Subcutaneous adipose tissue (tissue), 4 donors: ENCODE results near the gene TCFL5. TPM values are rescaled to one million over a fixed set of nuclear protein-coding genes. Genes with fewer than 3 reads are reported as not detected.

Source experiments
- CTCF ChIP-seq: fragments of 450-650 bp; IDR thresholded peaks from one replicate; pipeline ENCODE4 v1.5.1; 2016; ENCODE audit warnings: low read depth, mild to moderate bottlenecking, control low read depth, antibody characterized with exemption, moderate library complexity
- small RNA-seq: library from RNA; depleted of rRNA; stranded (forward); fragments of <200 nt; gene quantifications from one replicate; pipeline ENCODE3, GENCODE V24; 2016
- total RNA-seq, 4 donors: library from RNA; depleted of rRNA; stranded (reverse); fragments of >200 nt; gene quantifications; one replicate each; pipeline ENCODE4 v1.1.0, GENCODE V29; 2016

TCFL5 gene
- total RNA-seq, 4 donors from 2014 or later = 7.6 to 13.8 (median 10.8) TPM

DNA sequence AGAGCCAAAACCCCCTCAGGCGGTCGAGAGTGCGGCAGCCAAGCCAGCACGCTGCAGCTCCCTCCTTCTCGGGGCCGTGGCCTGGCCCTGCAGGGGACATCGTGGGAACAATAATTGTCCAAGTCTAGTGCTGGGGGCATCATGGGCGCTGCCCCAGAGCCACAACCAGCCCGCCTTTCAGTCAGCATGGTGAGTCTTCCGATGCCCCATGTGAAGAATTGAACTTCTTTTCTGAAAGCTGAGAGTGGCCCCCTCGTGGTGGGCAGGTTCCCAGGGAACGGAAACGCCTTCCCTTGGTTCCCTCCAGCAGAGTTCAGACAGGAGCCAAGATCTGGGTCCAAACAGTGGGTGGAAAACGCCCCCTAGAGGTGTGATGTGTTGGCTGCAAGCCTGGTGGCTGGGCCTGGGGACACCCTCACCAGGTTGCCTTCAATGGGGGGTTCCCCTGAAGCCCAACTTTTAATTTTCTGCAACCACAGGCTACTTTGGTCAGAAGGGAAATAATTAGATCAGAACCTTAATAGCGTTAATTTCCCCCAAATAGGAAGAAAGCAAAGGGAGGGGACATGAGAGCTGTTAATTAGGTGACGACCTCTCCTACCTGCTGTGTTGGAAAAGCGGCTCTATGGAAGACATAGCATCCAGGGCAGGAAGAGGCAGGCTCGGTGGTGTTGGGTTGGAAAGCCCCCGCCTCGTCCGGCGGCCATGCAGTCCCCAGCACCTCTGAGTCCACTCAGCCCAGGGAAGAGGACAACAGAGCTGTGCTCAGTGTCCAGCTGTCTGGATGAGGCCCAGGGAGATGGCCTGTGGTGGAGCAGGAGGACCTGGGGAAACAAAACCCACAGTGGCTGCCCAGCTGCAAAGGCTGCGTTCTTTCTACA lies 70.1 kb downstream of the TCFL5 start:
- no peak for TF ChIP-seq CTCF

Small RNA genes within 50 kb of the gene (small RNA-seq; reads per million reads assigned to genes)
- not detected for gene DPH3P1

Other genes starting within 250 kb of the TCFL5 start
- 10 to 100 TPM in 3 of 4 donors, 1 to 10 TPM in 1; 9.0 to 38.5 (median 28.3) TPM for gene SLCO4A1, start 219.3 kb downstream of the TCFL5 start, total RNA-seq
- gene NTSR1, start 153.0 kb downstream of the TCFL5 start, total RNA-seq = under 1 TPM in 1 of 4 donors, not detected in 3; 0.16 TPM
- gene MRGBP, start 65.3 kb downstream of the TCFL5 start, total RNA-seq = 10 to 100 TPM in 1 of 4 donors, 1 to 10 TPM in 3; 6.2 to 11.0 (median 9.4) TPM
- 10 to 100 TPM; 17.4 to 67.1 (median 44.4) TPM for gene OGFR, start 57.0 kb downstream of the TCFL5 start, total RNA-seq
- 1 to 10 TPM in 1 of 4 donors, under 1 TPM in 1, not detected in 2; 0.22 to 1.3 TPM for gene COL9A3, start 44.8 kb downstream of the TCFL5 start, total RNA-seq
- 10 to 100 TPM; 38.2 to 68.8 (median 46.6) TPM for gene DIDO1, start 64.7 kb upstream of the TCFL5 start, total RNA-seq
- gene GID8, start 76.3 kb upstream of the TCFL5 start, total RNA-seq = 10 to 100 TPM; 15.3 to 32.2 (median 23.6) TPM
- 1 to 10 TPM in 3 of 4 donors, under 1 TPM in 1; 0.38 to 6.8 (median 2.1) TPM for gene SLC17A9, start 90.9 kb upstream of the TCFL5 start, total RNA-seq
- not detected for gene BHLHE23, start 145.1 kb upstream of the TCFL5 start, total RNA-seq